Measurements from ENCODE around the gene RABGAP1L.

DNA sequence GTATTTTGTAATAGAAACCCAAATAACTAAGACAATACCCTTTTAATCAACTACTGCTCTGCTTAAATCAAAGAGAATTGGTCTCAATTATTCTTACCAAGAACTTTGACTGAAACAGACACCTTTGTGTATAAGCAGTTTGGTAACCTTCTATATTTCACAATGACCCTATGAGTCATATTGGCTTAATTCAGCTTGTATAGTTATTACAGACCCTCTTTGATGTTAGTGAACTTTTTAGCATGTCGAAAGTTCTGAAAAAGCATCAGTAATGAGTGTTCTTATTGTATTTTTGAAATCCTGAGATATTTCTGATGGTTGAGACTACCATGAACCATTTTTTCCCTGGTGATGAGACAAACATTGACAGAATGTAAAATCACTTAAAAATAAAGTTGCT, 43.3 kb upstream of the RABGAP1L start:
- TF ChIP-seq POLR2AphosphoS5 (IDR thresholded peaks at IDR 0.05; ENCODE audit: borderline replicate concordance, low read depth, low read length) (no peak), EZH2 (IDR thresholded peaks at IDR 0.05) (no peak), FOXP2 (optimal IDR thresholded peaks at IDR 0.05; ENCODE audit: control extremely low read depth, extremely low read length, insufficient read depth) (no peak)
